ENCODE results near the gene DNAJC18. TPM values are rescaled to one million over a fixed set of nuclear protein-coding genes. Genes with fewer than 3 reads are reported as not detected.
A peak's percentile ranks its signal among the peaks of the same experiment; 100 is the strongest.

Gene DNAJC18
- total RNA-seq, 3 donors from 2014 or later = 5.4 to 9.5 (median 7.6) TPM

- no peaks in the 10 kb centered on the region for H3K9me3 ChIP-seq
- intact Hi-C loops (cut with DNase I; ENCODE audit: low total_unique reads) = loop anchor here (2.0 to 5.0 kb wide), 2 partner anchors 71 to 101 kb away; no protein-coding TSS in a partner anchor
- H3K4me3 ChIP-seq = no peak overlapping the region
- TF ChIP-seq, protein P1, sequence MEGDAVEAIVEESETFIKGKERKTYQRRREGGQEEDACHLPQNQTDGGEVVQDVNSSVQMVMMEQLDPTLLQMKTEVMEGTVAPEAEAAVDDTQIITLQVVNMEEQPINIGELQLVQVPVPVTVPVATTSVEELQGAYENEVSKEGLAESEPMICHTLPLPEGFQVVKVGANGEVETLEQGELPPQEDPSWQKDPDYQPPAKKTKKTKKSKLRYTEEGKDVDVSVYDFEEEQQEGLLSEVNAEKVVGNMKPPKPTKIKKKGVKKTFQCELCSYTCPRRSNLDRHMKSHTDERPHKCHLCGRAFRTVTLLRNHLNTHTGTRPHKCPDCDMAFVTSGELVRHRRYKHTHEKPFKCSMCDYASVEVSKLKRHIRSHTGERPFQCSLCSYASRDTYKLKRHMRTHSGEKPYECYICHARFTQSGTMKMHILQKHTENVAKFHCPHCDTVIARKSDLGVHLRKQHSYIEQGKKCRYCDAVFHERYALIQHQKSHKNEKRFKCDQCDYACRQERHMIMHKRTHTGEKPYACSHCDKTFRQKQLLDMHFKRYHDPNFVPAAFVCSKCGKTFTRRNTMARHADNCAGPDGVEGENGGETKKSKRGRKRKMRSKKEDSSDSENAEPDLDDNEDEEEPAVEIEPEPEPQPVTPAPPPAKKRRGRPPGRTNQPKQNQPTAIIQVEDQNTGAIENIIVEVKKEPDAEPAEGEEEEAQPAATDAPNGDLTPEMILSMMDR (IDR thresholded peaks at IDR 0.05) = no peak
- TF ChIP-seq POLR2A (IDR thresholded peaks at IDR 0.05) (no peak), POLR2AphosphoS5 (IDR thresholded peaks at IDR 0.05) (no peak)
- H3K27me3 ChIP-seq = no peaks in the 10 kb centered on the region
- peak overlapping the region; percentile 38 to 77 for H3K27ac ChIP-seq
- no peaks in the 10 kb centered on the region for H3K36me3 ChIP-seq
- no peak for DNase-seq (ENCODE audit: low spot score in 2 of 2)
- peaks cover 4 to 12% of the 10 kb centered on the region in 2 donors for H3K4me1 ChIP-seq
Observed at GRCh38 chr5:139415869-139416268, 23.5 kb downstream of the DNAJC18 start.

- no peaks in the 10 kb centered on the region for H3K9me3 ChIP-seq
- H3K4me3 ChIP-seq = no peak overlapping the region
- no peak for DNase-seq (ENCODE audit: low spot score in 2 of 2)
- intact Hi-C loops (cut with DNase I; ENCODE audit: low total_unique reads) = loop anchor here (2.0 to 5.0 kb wide), 2 partner anchors 71 to 102 kb away; no protein-coding TSS in a partner anchor
- H3K4me1 ChIP-seq = peaks cover 4 to 12% of the 10 kb centered on the region in 2 donors
- H3K27ac ChIP-seq = peak overlapping the region; percentile 38 to 77
- TF ChIP-seq POLR2AphosphoS5 (IDR thresholded peaks at IDR 0.05) (no peak), POLR2A (IDR thresholded peaks at IDR 0.05) (no peak)
- TF ChIP-seq, protein P1 (IDR thresholded peaks at IDR 0.05) = no peak
- H3K36me3 ChIP-seq = no peaks in the 10 kb centered on the region
- H3K27me3 ChIP-seq = no peaks in the 10 kb centered on the region
Observed at GRCh38 chr5:139415221-139415861, 24.0 kb downstream of the DNAJC18 start.

- Histone ChIP-seq H3K27me3 (no peaks in the 10 kb centered on the region), H3K36me3 (no peaks in the 10 kb centered on the region), H3K9me3 (no peaks in the 10 kb centered on the region), H3K27ac (peak overlapping the region; percentile 38 to 77), H3K4me1 (peaks cover 4 to 12% of the 10 kb centered on the region in 2 donors), H3K4me3 (no peak overlapping the region)
- no peak for TF ChIP-seq POLR2AphosphoS5 (IDR thresholded peaks at IDR 0.05)
- TF ChIP-seq, protein P1 (IDR thresholded peaks at IDR 0.05) = no peak
- no peak for TF ChIP-seq POLR2A (IDR thresholded peaks at IDR 0.05)
- no peak for DNase-seq (ENCODE audit: low spot score in 2 of 2)
- intact Hi-C loops (cut with DNase I; ENCODE audit: low total_unique reads) = loop anchor here (2.0 to 5.0 kb wide), 2 partner anchors 72 to 103 kb away; no protein-coding TSS in a partner anchor
Observed at GRCh38 chr5:139414581-139415130, 24.7 kb downstream of the DNAJC18 start.

DNA sequence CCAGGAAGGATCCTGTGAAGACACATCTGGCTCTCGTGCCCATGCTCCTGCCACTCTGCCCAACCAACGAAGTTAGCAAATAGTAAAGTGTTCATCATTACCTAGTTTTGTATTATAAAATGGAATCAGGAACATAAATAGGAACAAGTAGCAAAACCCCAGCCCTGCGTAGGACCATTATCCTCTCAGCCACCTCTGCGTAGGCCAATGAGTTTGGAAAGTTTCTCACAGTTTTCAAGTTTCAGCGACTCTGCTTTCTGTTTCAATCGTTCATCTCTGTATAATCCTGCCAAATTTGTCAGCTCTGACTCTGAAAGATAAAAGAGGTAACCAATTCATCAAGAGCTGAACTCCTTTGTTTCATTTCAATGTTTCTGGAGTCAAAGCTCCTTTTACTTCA, 25.4 kb downstream of the DNAJC18 start:
- Histone ChIP-seq H3K27me3 (no peaks in the 10 kb centered on the region), H3K4me3 (no peak overlapping the region), H3K36me3 (no peaks in the 10 kb centered on the region), H3K9me3 (no peaks in the 10 kb centered on the region), H3K4me1 (peaks cover 4 to 12% of the 10 kb centered on the region in 2 donors), H3K27ac (peak overlapping the region; percentile 38 to 77)
- no peak for TF ChIP-seq POLR2A (IDR thresholded peaks at IDR 0.05)
- no peak for TF ChIP-seq POLR2AphosphoS5 (IDR thresholded peaks at IDR 0.05)
- TF ChIP-seq, protein P1 (IDR thresholded peaks at IDR 0.05) = no peak
- intact Hi-C loops (cut with DNase I; ENCODE audit: low total_unique reads) = loop anchor here (2.0 kb wide), 1 partner anchor 73 kb away; no protein-coding TSS in a partner anchor
- DNase-seq (ENCODE audit: low spot score in 2 of 2) = no peak

DNA sequence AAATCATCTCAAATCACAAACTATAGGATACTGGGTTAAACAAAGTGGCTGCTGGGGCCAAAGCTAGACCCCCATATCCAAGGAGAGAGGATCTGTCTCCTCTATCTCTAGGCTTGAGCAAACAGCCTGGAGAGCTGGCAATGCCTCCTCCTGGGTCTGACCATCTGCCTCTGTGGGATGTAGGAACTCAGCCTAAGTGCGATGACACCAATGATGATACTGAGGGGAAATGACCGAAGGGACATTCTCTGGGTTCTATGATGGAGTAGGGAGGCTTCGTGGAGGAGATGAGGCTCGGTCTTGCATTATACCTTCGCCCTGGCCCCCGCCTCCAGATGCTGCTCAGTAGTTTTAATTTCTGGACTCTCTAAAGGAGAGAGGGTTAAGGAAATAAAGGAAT, 26.2 kb downstream of the DNAJC18 start:
- TF ChIP-seq, protein P1 (IDR thresholded peaks at IDR 0.05) = no peak
- TF ChIP-seq POLR2AphosphoS5 (IDR thresholded peaks at IDR 0.05) (no peak), POLR2A (IDR thresholded peaks at IDR 0.05) (no peak)
- intact Hi-C loops (cut with DNase I; ENCODE audit: low total_unique reads) = no loop called here
- Histone ChIP-seq H3K9me3 (no peaks in the 10 kb centered on the region), H3K36me3 (no peaks in the 10 kb centered on the region), H3K4me3 (no peak overlapping the region), H3K4me1 (peaks cover 4 to 12% of the 10 kb centered on the region in 2 donors), H3K27ac (no peak overlapping the region), H3K27me3 (no peaks in the 10 kb centered on the region)
- no peak for DNase-seq (ENCODE audit: low spot score in 2 of 2)

All from breast epithelium (tissue), 4 donors.